Spleen (tissue), 13 donors: ENCODE data around the gene CECR2. TPM values are rescaled to one million over a fixed set of nuclear protein-coding genes. Genes with fewer than 3 reads are reported as not detected.

Experiments used
- DNase-seq: peaks from one replicate; pipeline ENCODE4 v3.0.0-alpha.2; 2020
- H3K27ac ChIP-seq, 8 donors: fragments of 200-600 bp; sonication (generic) in 7 of 8; 1 replicate in 4 of 8; 2 replicates in 4 of 8; pipeline versions ENCODE4 v1.5.0 to v1.8.0; 2016 to 2021; ENCODE audit warnings: inconsistent platforms in 4 of 8, mild to moderate bottlenecking in 4 of 8, moderate library complexity in 1 of 8
- H3K27me3 ChIP-seq, 7 donors: fragments of 200-600 bp; sonication (generic) in 6 of 7; replicated peaks in 1 of 7; 1 replicate in 4 of 7; 2 replicates in 3 of 7; pipeline versions ENCODE4 v1.5.0 to v1.8.0; 2016 to 2021; ENCODE audit warnings: inconsistent platforms in 3 of 7, mild to moderate bottlenecking in 1 of 7
- H3K36me3 ChIP-seq, 6 donors: fragments of 200-600 bp; sonication (generic) in 5 of 6; 1 replicate in 4 of 6; 2 replicates in 2 of 6; pipeline versions ENCODE4 v1.5.0 to v1.8.0; 2016 to 2021; ENCODE audit warnings: inconsistent platforms in 2 of 6
- H3K4me1 ChIP-seq, 6 donors: fragments of 200-600 bp; sonication (generic) in 5 of 6; 1 replicate in 3 of 6; 2 replicates in 3 of 6; pipeline versions ENCODE4 v1.5.0 to v1.8.0; 2016 to 2021; ENCODE audit warnings: inconsistent platforms in 3 of 6
- H3K4me3 ChIP-seq, 8 donors: fragments of 200-600 bp; sonication (generic) in 7 of 8; 1 replicate in 4 of 8; 2 replicates in 4 of 8; pipeline versions ENCODE4 v1.5.0 to v1.8.0; 2016 to 2021; ENCODE audit warnings: inconsistent platforms in 4 of 8, mild to moderate bottlenecking in 4 of 8, moderate library complexity in 2 of 8
- H3K9me3 ChIP-seq, 8 donors: fragments of 200-600 bp; sonication (generic) in 7 of 8; 1 replicate in 4 of 8; 2 replicates in 4 of 8; pipeline versions ENCODE4 v1.5.0 to v1.8.0; 2016 to 2021; ENCODE audit warnings: inconsistent platforms in 4 of 8
- POLR2A ChIP-seq, 3 donors: fragments of 450-650 bp; IDR thresholded peaks; one replicate each; pipeline ENCODE4 v1.5.1; 2017; ENCODE audit warnings: antibody characterized with exemption in 3 of 3, mild to moderate bottlenecking in 1 of 3
- POLR2AphosphoS5 ChIP-seq, 3 donors: sonication (generic); formaldehyde crosslinking; IDR thresholded peaks; one replicate each; pipeline ENCODE4 v1.5.1; 2017; ENCODE audit warnings: antibody characterized with exemption in 3 of 3
- WGBS, 5 donors: extraction: QIAGEN DNeasy Blood & Tissue Kit in 3 of 5; methylation state at CpG; one replicate each; pipeline versions ENCODE4 v1.1.5 to v1.1.7; 2013 to 2018; 5-methylcytosine and 5-hydroxymethylcytosine counted together
- intact Hi-C: fragments of 100-400 bp; cut with DNase I; formaldehyde crosslinking; loops from one replicate; pipeline ENCODE4 v1.15.0; 2023; ENCODE audit warnings: low total_unique reads
- long read RNA-seq, 2 donors: transcript quantifications; one replicate each; lab custom pipeline, GENCODE V29; 2026
- polyA plus RNA-seq, 3 donors: library from polyadenylated mRNA; stranded (reverse); fragments of 200-250 nt; gene quantifications; one replicate each; pipeline ENCODE4 v1.2.1, GENCODE V29; 2013
- total RNA-seq, 7 donors: library from RNA; depleted of rRNA in 3 of 7; stranded (reverse); fragments of >200 nt in 3 of 7; fragmentation: NEBNext Ultra II Directional in 4 of 7; extraction: Animal tissue kit (Norgen Biotek cat#: 25700) in 4 of 7; gene quantifications; one replicate each; pipeline versions ENCODE4 v1.1.0 to v1.2.1, GENCODE V29; 2016 to 2021
- TF ChIP-seq, protein P1 (sequence below), 11 experiments: fragments of 200-600 bp in 7 of 11; fragments of 450-650 bp in 4 of 11; sonication (generic) in 4 of 11; IDR thresholded peaks in 8 of 11; conservative IDR thresholded peaks in 3 of 11; 1 replicate in 7 of 11; 2 replicates in 4 of 11; pipeline versions ENCODE4 v1.4.0 to v1.8.0; 2016 to 2021; ENCODE audit warnings: antibody characterized with exemption in 11 of 11, inconsistent platforms in 4 of 11, mild to moderate bottlenecking in 1 of 11
- donor health status: healthy with polysubstance abuse.
- donor health status: DM: no; HTN: no; CAD: no; lungs with moderate emphysema.
- donor health status: DM: no; HTN: no; CAD: no.
- donor health status: Bipolar disorder and iron deficiency.
- donor health status: healthy.
- donor health status: DM: no; HTN: no; CAD: no.
- donor health status: DM: yes; HTN: yes; CAD: no.

Gene CECR2
- 1 to 10 TPM in 5 of 7 donors, under 1 TPM in 2; 0.59 to 3.0 (median 1.2) TPM for total RNA-seq
- under 1 TPM; 0.05 to 0.22 (median 0.13) TPM for polyA plus RNA-seq
- long read RNA-seq, donor 1: 0 reads
- long read RNA-seq, donor 2: 0 reads

DNA sequence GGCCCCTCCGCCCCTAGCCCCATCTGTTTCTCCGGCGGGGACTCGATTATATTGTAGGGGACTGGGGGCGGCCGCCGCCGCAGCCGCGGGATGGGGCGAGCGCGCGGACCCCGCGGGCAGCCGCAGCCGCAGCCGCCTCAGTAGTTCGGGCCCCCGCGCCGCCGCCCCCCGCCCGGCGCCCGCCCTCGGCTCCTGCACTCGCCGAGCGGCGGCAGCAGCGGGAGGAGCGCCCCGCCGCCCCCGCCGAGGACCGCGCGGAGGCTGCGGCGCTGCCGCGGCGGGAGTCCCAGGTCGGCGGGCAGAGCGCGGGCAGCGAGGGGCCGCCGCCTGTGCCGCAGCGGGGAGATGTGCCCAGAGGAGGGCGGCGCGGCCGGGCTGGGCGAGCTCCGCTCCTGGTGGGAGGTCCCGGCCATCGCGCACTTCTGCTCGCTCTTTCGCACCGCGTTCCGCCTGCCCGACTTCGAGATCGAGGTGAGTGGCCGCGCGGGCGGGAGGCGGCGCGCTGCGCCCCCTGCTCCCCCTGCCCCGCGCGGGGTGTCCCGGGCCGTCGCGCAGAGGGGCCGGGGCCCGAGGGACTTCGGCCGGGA lies at the start of gene CECR2:
Gene CECR2 (plus strand): TSS at position 22 of the 587 bp plus-strand sequence. CDS start 324 bp downstream, at position 346.
- no peaks in the 10 kb centered on the region for H3K9me3 ChIP-seq
- H3K27me3 ChIP-seq: peaks cover 8 to 88% (median 58%) of the 10 kb centered on the region in 7 donors

DNA sequence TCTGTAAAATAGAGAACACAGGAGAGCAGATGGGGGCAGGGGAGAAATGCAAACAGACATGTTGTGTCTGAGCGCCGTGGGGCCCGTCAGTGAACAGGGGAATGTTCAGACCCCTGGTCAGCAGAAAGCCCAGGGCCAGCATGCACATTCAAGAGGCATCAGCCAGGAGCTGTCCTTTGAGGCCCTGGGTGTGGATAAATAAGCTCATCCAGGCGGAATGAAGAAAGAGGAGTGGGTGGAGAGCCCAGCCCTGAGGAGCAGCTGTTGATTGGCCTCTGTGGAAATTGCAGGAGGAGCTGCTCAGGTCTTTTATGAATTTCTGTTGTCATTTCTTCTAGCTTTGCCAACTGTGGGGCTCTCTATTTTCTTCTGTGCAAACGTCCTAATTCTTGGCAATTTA lies 49.7 kb upstream of the CECR2 start:
- DNase-seq: no peak
- 63 to 83% (median 69%) methylated on average over 5 of the region's 5 CpGs for WGBS, 5 donors
- Histone ChIP-seq H3K9me3 (no peaks in the 10 kb centered on the region), H3K27ac (no peak overlapping the region), H3K36me3 (no peaks in the 10 kb centered on the region), H3K4me1 (no peaks in the 10 kb centered on the region), H3K4me3 (no peak overlapping the region), H3K27me3 (no peaks in the 10 kb centered on the region)
- intact Hi-C loops: no loop called here
- TF ChIP-seq POLR2AphosphoS5 (IDR thresholded peaks at IDR 0.05): no peak
- no peak for TF ChIP-seq POLR2A (IDR thresholded peaks at IDR 0.05)

More for the DNA sequence above, at the start of gene CECR2:
- intact Hi-C loops: loop anchor here (10.0 kb wide), 1 partner anchor 65 kb away; no protein-coding TSS in a partner anchor
- Histone ChIP-seq H3K27ac (peak within 1 kb of the TSS in 5 of 8 donors; percentile 43 to 64 (median 52)), H3K4me1 (peaks cover 6 to 50% (median 29%) of the 10 kb centered on the region in 6 donors), H3K4me3 (peak within 1 kb of the TSS; percentile 35 to 80 (median 53)), H3K36me3 (no peaks in the 10 kb centered on the region)
- TF ChIP-seq POLR2AphosphoS5 (IDR thresholded peaks at IDR 0.05): no peak
- no peak for TF ChIP-seq POLR2A (IDR thresholded peaks at IDR 0.05)
- TF ChIP-seq, protein P1, sequence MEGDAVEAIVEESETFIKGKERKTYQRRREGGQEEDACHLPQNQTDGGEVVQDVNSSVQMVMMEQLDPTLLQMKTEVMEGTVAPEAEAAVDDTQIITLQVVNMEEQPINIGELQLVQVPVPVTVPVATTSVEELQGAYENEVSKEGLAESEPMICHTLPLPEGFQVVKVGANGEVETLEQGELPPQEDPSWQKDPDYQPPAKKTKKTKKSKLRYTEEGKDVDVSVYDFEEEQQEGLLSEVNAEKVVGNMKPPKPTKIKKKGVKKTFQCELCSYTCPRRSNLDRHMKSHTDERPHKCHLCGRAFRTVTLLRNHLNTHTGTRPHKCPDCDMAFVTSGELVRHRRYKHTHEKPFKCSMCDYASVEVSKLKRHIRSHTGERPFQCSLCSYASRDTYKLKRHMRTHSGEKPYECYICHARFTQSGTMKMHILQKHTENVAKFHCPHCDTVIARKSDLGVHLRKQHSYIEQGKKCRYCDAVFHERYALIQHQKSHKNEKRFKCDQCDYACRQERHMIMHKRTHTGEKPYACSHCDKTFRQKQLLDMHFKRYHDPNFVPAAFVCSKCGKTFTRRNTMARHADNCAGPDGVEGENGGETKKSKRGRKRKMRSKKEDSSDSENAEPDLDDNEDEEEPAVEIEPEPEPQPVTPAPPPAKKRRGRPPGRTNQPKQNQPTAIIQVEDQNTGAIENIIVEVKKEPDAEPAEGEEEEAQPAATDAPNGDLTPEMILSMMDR (IDR thresholded peaks at IDR 0.05 in 8 of 11, conservative IDR thresholded peaks at IDR 0.05 in 3 of 11): no peak
- WGBS, 5 donors: 0 to 1% (median 0%) methylated on average over 7 to 91 of the region's 92 CpGs
- DNase-seq: peak; percentile 82

DNA sequence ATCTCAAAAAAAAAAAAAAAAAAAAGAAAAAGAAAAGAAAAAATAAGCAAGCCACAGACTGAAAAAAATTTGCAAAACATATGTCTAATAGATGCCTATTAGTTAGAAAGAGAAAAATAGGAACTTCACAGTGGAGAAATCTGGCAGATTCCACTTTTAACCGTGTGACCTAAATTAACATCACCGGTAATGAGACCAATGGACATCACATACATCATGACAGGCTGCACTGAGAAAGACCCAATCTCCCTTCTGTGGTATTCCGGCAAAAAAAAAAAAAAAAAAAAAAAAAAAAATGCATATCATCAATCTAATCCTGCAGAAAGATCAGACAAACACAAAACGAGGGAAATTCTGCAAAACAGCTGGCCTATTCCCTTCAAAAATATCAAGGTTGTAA lies 46.7 kb upstream of the CECR2 start:
- no peak for DNase-seq
- WGBS, 5 donors: 46 to 59% (median 55%) methylated on average over 4 of the region's 4 CpGs
- intact Hi-C loops: no loop called here

DNA sequence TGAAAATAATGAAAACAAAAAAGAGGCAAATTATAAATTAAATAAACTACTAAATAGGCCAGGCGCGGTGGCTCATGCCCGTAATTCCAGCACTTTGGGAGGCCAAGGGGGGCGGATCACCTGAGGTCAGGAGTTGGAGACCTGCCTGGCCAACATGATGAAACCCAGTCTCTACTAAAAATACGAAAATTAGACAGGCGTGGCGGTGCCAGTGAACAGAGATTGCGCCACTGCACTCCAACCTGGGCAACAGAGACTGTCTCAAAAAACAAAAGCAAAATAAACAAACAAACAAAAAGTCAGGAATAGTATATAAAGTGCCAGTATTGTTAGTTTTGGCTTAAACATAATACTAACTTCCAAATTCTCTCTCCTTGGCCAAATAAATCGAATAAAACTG lies 37.6 kb upstream of the CECR2 start:
- intact Hi-C loops: no loop called here
- no peak for TF ChIP-seq POLR2A (IDR thresholded peaks at IDR 0.05)
- no peak for DNase-seq
- Histone ChIP-seq H3K27me3 (no peaks in the 10 kb centered on the region), H3K9me3 (no peaks in the 10 kb centered on the region), H3K36me3 (no peaks in the 10 kb centered on the region), H3K4me1 (no peaks in the 10 kb centered on the region), H3K4me3 (no peak overlapping the region), H3K27ac (no peak overlapping the region)
- WGBS, 5 donors: 90 to 96% (median 92%) methylated on average over 9 of the region's 9 CpGs

More for the DNA sequence above, 46.7 kb upstream of the CECR2 start:
- no peaks in the 10 kb centered on the region for H3K36me3 ChIP-seq
- H3K27me3 ChIP-seq: no peaks in the 10 kb centered on the region
- no peak overlapping the region for H3K27ac ChIP-seq
- H3K9me3 ChIP-seq: no peaks in the 10 kb centered on the region
- no peak overlapping the region for H3K4me3 ChIP-seq
- no peaks in the 10 kb centered on the region for H3K4me1 ChIP-seq
- no peak for TF ChIP-seq POLR2AphosphoS5 (IDR thresholded peaks at IDR 0.05)
- no peak for TF ChIP-seq POLR2A (IDR thresholded peaks at IDR 0.05)
- TF ChIP-seq, protein P1 (IDR thresholded peaks at IDR 0.05 in 8 of 11, conservative IDR thresholded peaks at IDR 0.05 in 3 of 11): no peak

DNA sequence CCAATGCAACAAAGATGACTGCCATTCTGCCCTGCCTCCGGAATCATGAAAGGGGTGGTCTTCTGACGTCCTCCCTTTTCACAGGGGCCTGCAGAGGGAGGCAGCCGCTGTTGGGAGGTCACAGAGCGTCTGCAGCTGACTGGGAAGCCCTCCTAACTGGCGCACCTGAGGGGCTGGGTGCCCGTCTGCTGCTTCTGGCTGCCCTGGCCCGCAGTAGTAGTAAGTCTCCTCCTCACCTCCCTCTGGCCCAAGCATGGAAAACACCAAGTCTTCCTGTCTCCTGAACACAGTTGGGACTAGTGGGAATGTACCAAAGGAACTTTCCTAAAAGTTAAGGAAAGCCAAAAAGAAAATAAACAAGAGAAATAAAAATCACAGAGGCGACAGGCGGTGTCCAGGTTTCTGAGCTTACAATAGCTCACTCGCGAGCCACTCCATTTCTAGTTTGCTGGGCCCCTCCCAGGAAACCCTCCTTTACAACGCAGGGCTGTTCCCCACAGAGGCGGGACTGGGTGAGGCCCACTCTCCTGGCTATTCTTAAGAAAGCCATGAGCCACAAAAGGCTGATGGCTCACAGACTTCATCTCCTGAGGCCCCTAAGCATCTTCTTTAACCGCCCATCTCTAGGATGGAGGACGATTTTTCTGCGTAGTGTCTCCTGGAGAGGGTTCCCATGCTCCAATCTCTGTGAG lies 37.0 kb upstream of the CECR2 start:
- WGBS, 5 donors: 74 to 86% (median 81%) methylated on average over 16 of the region's 16 CpGs
- intact Hi-C loops: no loop called here
- Histone ChIP-seq H3K27ac (no peak overlapping the region), H3K36me3 (no peaks in the 10 kb centered on the region), H3K27me3 (no peaks in the 10 kb centered on the region), H3K4me1 (no peaks in the 10 kb centered on the region), H3K4me3 (no peak overlapping the region), H3K9me3 (no peaks in the 10 kb centered on the region)
- no peak for DNase-seq
- TF ChIP-seq POLR2A (IDR thresholded peaks at IDR 0.05) (no peak), POLR2AphosphoS5 (IDR thresholded peaks at IDR 0.05) (no peak)
- TF ChIP-seq, protein P1 (IDR thresholded peaks at IDR 0.05 in 8 of 11, conservative IDR thresholded peaks at IDR 0.05 in 3 of 11): no peak
